LNCaP clone FGC (cell line): ENCODE results near the gene SMPD3.

ENCODE experiments used
- DNase-seq: peaks from one replicate; pipeline ENCODE4 v3.0.0-alpha.2; 2011; ENCODE audit warnings: low read depth
- H3K4me3 ChIP-seq: 2 replicates; pipeline ENCODE4 v1.5.1; 2011; ENCODE audit warnings: mild to moderate bottlenecking, low read depth, low read length, control low read depth
- TF ChIP-seq, protein P1 (sequence below): IDR thresholded peaks from 2 replicates; pipeline ENCODE4 v1.5.1; 2012; ENCODE audit warnings: mild to moderate bottlenecking; ENCODE audit not compliant: control insufficient read depth, insufficient read depth; ENCODE audit errors: extremely low read depth

Gene SMPD3

DNA sequence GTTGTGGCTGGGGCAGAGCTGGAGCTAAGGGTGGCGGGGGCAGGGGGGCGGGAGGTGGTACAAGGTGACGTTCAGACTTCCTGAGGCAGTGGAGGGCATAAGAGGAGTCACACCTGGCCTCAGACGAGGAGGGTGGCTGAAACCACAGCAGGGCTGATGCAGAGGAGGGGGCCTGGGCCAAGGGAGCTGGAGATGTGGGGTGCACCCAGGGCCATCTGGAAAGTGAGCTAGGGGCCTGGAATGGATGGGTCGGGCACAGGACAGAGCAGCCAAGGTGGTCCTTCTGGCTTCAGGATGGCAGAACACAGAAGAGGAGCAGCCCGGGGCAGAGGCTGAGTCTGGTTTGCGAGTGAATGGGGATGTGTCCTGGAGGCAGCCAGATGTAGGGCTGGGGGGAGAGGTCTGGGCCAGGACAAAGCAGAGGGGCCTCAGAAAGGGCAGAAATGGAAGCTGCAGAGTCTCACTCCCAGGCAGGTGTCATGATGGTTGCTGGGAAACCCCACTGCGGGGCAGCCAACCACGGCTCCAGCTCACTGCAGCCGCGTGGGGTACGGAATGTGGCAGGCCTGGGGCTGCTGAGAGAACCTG, 79.9 kb downstream of the SMPD3 start:
- DNase-seq: no peak
- H3K4me3 ChIP-seq: no peak overlapping the region
- TF ChIP-seq, protein P1, sequence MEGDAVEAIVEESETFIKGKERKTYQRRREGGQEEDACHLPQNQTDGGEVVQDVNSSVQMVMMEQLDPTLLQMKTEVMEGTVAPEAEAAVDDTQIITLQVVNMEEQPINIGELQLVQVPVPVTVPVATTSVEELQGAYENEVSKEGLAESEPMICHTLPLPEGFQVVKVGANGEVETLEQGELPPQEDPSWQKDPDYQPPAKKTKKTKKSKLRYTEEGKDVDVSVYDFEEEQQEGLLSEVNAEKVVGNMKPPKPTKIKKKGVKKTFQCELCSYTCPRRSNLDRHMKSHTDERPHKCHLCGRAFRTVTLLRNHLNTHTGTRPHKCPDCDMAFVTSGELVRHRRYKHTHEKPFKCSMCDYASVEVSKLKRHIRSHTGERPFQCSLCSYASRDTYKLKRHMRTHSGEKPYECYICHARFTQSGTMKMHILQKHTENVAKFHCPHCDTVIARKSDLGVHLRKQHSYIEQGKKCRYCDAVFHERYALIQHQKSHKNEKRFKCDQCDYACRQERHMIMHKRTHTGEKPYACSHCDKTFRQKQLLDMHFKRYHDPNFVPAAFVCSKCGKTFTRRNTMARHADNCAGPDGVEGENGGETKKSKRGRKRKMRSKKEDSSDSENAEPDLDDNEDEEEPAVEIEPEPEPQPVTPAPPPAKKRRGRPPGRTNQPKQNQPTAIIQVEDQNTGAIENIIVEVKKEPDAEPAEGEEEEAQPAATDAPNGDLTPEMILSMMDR: no peak

DNA sequence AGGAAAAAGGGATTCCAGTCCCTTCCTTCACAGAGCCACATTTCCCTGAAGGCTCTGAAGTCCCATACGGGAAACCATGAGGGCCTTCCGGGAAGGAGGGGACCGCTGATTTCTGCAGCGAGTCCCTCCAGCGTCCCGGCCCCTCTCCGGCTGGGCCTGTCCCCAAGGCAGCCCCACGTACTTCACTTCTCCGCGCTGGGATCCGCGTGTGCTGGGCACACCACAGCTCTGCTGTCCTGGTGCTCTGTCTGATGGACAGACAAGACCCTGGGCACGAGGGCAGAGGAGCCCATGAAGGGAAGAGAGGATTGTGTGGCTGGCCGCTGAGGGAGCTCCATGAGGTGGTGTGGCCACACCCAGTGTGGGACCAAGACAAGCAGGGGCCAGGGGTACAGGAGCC, 80.4 kb downstream of the SMPD3 start:
- TF ChIP-seq, protein P1: no peak
- H3K4me3 ChIP-seq: no peak overlapping the region
- DNase-seq: no peak

DNA sequence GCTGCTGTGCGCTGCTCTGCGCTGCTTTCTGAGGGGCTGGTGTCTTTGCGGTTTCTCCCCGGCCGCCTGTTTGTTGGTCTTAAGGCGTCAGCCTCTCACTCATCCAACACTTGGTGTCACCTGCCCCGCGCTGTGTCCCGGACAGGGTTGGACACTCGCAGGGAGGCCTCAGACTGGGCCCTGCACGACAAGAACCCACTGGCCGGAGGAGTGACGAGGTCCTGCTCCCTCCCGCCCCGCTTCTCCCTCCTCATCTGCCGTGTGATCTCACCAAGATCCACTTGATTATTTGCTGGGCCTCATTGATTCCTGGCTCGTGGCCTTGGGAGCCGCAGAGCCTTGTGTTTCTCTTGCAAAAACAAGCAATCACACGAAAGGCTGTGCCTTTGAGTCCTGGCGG, 80.9 kb downstream of the SMPD3 start:
- no peak overlapping the region for H3K4me3 ChIP-seq
- DNase-seq: no peak
- TF ChIP-seq, protein P1: no peak

DNA sequence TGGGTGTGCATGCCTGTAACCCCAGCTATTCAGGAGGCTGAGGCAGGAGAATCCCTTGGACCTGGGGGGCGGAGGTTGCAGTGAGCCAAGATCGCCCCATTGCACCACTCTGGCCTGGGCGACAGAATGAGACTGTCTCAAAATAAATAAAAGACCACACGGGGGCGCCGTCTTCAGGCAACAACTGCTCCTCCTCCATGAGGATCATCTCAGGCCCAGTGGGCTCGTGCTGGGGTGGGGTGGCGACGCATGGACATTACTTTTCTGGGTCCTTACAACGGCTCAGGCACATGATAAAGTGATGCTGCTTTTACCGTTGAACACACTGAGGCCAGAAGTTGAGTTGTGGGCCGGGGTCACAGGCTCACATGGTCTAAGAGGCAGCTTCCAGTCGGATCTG, 81.3 kb downstream of the SMPD3 start:
- no peak overlapping the region for H3K4me3 ChIP-seq
- DNase-seq: no peak
- TF ChIP-seq, protein P1: peak; percentile 43

DNA sequence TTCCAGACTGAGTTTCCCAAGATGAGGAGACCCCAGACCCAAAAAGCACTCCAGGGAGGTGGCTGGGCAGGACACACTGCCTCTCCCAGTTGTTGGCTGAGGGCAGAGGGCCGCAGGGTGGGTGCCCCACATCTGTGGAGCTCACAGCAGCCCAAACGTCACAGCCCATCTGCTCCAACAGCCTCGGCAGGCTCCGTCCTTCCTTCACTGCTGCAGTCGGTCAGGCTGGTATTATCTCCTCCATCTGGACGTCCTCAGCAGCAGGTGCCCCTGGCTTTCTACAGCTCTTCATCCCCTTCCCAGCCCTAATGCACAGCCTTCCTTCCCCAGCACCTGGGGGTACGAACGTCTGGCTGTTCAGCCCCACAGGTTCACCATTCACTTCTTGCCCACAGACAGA, 82.2 kb downstream of the SMPD3 start:
- DNase-seq: no peak
- TF ChIP-seq, protein P1: no peak
- no peak overlapping the region for H3K4me3 ChIP-seq

DNA sequence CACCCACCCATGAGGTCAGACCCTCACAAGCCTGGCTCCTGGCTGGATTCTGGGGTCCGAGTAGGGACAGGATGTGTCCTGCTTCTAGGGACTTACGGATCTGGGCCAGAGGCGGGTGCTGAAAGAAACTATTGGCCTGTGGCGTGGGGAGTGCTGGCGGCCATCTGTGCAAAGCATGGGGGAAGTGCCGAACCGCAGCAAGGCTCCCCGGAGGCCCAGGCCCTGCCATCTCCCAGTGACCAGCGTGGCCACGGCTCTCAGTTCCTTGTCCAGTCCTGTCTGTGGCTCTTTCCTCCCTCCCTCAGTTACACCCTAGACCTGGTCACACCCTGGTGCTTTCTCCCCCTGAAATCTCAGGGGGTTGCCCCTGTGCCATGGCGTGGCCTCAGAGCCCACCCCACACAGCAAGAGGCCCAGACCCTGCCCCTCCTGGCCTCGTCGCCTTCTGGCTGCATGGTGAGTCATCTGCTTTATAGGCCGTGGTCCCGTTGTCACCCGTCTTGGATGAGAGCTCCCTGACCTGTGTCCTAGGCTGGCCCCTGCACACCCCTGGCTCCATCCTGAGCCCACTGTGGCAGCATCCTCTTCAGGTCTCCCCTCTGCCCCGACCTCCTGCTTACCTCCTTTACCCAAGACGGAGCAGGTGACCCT, 83.0 kb downstream of the SMPD3 start:
- TF ChIP-seq, protein P1: no peak
- no peak overlapping the region for H3K4me3 ChIP-seq
- no peak for DNase-seq

DNA sequence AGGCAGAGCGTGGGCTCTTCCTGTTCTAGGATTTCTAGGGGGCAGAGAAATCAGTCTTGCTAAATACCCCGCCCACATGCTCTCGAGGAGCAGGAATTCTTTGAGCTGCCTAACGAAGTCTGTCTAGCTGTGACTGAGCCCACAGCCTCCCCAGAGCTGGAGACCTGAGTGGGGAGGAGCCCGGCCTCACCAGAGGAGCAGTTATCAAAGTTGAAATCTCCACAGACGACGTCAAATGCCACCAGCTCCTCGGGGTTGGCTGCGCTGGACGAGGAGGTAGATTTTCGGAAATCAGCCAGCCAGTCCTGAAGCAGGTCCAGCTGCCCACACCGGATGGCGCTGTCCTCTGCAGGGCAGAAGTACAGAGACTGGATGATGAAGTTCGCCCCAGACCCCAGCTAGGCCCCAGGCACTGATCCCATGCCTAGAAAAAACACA, 83.7 kb downstream of the SMPD3 start:
- DNase-seq: no peak
- no peak overlapping the region for H3K4me3 ChIP-seq
- TF ChIP-seq, protein P1: no peak
